NCI-H2107 treated with DMSO at 0.1 percent for 48 hours (cell line): Measurements from ENCODE around the gene NUP88.
A peak's percentile ranks its signal among the peaks of the same experiment; 100 is the strongest.

Source experiments
- DNase-seq: peaks from one replicate; lab custom pipeline; 2025; ENCODE audit not compliant: unreplicated experiment; lab: John Stamatoyannopoulos, UW

The NUP88 gene

DNA sequence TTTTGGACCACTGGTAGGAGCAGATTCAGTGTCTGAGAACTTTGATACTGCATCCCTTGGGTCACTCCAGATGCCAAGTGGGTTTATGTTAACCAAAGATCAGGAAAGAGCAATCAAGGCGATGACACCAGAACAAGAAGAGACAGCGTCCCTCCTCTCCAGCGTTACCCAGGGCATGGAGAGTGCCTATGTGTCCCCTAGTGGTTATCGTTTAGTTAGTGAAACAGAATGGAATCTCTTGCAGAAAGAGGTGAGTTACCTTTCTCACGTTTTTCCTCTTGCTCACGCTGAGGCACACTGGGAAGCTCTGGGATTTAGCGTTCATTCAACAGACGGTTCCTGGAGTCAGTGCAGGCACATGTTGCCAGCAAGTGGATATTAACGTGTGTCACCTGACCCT, 58.0 kb downstream of the NUP88 start:
- DNase-seq, result no peak

DNA sequence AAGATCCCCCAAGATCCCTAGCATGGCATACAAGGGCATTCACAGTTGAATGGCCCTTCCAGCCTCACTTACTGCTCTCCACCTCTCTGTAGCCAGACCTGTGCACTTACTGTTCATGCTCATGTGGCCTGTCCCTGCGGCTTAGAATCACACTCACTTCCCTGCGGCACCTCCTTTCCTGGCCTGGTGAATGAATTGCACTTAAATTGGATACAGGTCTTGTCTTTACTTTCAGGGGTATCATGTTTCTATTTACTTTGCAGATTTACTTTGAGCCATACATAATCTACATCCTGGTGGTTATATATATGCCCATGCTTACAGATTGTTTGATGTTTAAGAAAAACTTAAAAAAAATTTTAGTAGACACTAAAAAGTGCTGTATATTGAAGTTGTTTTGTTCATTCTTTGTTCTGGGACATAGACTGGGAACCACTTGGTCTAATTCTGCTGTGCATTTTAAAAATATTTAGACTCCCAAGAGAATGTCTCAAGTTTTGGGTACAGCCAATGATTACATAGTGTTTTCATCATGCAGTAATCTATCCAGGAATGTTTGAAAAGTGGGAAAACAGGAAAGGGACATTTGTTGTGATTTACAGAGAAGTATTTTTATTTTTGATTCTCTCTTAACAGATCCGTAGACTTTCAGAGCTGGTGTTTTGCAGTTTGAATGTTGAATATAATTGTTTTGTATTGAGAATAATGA, 63.9 kb downstream of the NUP88 start:
- DNase-seq, result peak; percentile 36

DNA sequence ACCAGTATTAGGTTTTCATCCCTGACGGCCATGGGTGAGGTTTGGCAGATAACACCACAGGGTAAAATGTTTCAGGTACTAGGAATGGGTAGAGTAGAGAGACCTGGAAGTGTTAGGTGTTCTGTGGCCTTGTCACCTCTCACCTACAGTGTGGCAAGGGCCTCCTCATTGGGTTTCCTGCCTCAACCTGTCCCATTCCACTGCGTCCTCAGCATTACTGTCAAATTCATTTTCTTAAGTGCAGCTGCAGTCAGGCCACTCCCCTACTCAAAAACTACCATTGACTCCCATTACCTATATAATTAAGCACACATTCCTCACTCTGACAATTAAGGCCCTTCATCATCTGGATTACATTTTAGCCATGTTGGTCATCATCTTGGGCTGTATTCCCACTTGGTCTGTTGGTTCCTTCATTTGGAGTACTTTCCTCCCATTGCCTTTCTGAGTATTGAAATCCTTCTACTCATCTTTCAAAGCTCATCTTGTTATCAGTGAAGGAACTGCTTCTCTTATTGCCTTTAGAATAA, 64.5 kb downstream of the NUP88 start:
- no peak for DNase-seq

DNA sequence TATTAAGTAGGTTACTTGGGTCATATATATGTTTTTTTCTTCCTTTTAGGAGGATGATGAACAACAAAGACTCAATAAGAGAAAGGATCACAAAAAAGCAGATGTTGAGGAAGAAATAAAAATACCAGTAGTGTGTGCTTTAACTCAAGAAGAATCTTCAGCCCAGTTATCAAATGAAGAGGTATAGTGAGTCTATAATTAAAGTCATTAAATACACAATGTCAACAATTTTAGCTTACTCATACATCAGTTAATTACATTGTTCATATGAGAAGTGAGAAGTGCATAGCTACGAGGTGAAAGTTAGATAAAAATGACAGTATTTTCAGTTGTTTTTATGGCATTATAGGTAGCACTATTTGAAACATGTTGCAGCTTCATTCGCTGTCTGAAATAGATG, 65.2 kb downstream of the NUP88 start:
- no peak for DNase-seq

DNA sequence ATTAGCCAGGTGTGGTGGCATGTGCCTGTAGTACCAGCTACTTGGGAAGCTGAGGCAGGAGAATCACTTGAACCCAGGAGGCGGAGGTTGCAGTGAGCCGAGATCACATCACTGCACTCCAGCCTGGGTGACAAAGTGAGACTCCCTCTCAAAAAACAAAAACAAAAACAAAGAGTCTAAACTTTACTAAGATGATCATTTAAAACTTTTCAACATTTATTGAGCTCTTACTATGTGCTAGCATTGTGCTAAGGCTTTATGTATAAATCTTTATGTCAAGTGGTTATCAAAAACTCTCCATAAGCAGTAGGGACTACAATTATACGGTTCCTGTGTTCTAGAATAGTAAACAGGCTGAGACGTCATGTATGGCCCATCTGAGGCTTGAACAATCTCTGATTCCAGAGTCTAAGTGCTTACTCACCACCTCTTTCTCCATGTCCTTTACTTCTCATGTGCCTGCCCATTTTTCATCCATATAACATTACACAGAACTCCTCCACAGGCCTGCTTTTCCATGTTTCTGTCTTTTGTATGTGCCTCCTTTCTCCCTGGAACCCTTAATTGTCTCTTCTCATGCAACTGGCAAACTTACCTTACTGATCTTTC, 66.7 kb downstream of the NUP88 start:
- DNase-seq, result no peak

DNA sequence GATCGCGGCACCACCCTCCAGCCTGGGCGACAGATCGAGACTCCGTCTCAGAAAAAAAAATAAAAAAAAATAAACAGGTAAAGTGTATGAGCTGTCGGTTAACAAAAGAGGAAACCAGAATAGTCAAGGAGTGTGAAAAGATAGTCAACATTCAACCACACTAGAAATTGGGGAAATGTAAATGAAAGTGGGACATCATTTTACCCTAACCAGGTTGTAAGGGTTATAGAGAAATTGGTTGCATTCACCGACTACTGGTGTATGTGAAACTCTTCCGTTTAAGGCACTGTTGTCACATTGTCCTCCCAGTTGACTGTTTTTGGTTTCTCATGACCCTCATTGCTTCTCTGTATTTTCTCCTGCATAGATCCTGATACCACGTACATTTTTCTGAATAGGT, 74.5 kb downstream of the NUP88 start:
- DNase-seq, result no peak
